Effector CD8-positive, alpha-beta T cell (primary cell): ENCODE data around the gene TMEM132E.

ENCODE experiments used
- DNase-seq: peaks from one replicate; lab custom pipeline; 2025; lab: John Stamatoyannopoulos, UW

Gene TMEM132E

GRCh38 chr17:34634551-34635160 lies 55.3 kb downstream of the TMEM132E start:
- DNase-seq = no peak

- DNase-seq = no peak
Measured at GRCh38 chr17:34635876-34636275, 56.5 kb downstream of the TMEM132E start.

DNA sequence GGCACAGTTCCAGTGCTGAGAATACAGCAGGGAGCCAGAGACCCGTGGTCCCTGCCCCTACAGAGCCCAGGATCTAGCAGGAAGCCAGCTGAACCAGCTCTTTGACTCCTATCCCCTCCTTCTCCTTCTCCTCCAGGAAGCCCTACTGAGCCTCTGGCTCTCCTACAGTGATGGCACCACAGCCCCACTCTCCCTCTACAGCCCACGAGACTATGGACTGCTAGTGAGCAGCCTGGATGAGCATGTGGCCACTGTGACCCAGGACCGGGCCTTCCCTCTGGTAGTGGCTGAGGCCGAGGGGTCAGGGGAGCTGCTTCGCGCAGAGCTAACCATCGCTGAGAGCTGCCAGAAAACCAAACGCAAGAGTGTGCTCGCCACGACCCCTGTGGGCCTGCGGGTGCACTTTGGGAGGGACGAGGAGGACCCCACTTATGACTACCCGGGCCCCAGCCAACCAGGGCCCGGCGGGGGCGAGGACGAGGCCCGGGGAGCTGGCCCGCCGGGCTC lies 57.7 kb downstream of the TMEM132E start:
- DNase-seq = no peak

DNA sequence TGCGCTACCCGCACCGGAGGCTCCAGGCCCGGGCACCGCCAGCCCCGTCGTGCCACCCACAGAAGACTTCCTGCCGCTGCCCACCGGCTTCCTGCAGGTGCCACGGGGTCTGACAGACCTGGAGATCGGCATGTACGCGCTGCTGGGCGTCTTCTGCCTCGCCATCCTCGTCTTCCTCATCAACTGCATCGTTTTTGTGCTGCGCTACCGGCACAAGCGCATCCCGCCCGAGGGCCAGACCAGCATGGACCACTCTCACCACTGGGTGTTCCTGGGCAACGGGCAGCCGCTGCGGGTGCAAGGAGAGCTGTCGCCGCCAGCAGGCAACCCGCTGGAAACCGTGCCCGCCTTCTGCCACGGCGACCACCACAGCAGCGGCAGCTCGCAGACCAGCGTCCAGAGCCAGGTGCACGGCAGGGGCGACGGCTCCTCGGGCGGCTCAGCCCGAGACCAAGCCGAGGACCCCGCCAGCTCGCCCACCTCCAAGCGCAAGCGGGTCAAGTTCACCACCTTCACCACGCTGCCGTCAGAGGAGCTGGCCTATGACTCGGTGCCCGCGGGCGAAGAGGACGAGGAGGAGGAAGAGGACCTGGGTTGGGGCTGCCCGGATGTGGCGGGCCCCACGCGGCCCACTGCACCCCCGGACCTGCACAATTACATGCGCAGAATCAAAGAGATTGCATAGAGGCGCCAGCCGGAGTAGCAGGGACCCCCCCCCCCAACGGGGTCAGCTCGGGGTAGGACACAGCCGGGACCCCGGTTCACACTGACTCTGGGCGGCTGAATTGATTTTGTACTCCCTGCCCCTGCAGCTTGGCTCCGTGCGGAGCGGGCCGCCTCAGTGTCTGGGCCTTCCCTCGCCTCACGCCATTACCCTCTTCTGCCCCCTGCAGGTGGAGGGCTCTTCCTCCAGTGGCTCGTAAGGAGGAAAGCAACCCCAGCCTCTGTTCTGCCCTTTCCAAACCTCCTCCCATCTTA lies 58.5 kb downstream of the TMEM132E start:
- peak; percentile 68 for DNase-seq

- DNase-seq = no peak
Measured at GRCh38 chr17:34638526-34639260, 59.3 kb downstream of the TMEM132E start.

- DNase-seq = no peak
Measured at GRCh38 chr17:34639706-34640425, 60.5 kb downstream of the TMEM132E start.

GRCh38 chr17:34641368-34641767 lies 62.0 kb downstream of the TMEM132E start:
- DNase-seq = no peak

- no peak for DNase-seq
Measured at GRCh38 chr17:34644941-34645550, 65.7 kb downstream of the TMEM132E start.

- DNase-seq = no peak
Measured at GRCh38 chr17:34645594-34645993, 66.2 kb downstream of the TMEM132E start.

GRCh38 chr17:34647511-34647910 lies 68.1 kb downstream of the TMEM132E start:
- DNase-seq = no peak

DNA sequence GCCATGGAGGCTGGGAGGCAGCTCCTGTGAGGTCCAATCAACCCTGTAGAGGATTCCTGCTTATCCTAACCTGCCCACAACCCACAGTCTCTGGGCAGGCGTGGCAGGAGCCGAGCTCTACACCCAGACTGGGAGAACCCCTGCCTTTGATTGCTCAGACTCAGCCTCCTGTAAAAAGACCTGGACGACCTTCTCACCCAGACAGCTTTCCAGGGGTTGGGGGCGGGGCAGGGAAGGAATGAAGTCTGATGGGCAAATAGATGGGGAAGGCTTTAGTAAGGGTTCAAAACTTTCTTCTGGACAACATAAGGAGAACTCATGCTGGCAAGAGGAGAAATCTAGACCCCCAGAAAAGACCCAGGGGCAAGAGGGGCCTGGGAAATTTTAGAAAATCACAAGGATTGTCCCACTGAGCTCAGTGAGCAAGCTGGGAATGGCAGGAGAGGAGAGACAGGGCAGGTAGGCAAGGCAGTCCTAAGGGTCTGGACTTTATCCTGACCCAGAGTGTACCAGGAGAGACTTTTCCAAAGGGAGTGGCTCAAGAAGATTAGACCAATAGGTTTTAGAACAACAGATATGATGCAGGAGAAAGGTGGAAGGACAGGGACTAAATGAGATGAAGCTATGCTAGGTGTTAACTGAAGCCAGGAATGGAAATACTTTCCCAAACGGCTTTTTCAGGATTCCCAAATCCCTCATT lies 70.8 kb downstream of the TMEM132E start:
- no peak for DNase-seq

- no peak for DNase-seq
Measured at GRCh38 chr17:34651402-34651811, 72.0 kb downstream of the TMEM132E start.

- no peak for DNase-seq
Measured at GRCh38 chr17:34652021-34652555, 72.7 kb downstream of the TMEM132E start.

GRCh38 chr17:34653511-34653910 lies 74.1 kb downstream of the TMEM132E start:
- no peak for DNase-seq

DNA sequence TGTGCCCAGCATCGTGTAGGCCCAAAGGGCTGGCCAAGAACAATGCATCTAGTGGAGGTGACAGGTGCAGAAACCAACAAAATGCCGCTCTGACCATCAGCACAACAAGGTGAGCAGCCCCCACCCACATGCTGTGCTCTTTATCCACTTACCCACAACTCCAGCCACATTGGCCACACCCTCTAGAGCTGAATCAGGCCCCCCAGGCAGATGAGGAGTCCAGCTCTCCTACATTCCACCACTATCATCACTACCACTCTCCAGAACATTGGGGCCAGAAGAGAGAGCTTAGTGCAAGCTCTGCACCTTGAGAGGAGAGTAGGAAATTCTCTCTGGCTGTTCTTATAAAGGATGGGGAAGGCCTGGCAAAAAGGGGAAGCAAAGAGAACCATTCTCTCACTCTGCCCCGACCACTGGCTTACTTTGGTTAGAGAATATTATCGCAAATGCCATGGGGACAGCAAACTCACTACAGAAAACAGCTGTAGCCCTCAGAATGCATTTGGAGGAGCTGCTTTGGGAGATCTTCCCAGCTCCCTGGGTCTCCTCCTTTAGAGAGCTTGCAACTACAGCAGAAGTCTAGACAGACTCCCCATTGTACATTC lies 75.0 kb downstream of the TMEM132E start:
- DNase-seq = no peak

DNA sequence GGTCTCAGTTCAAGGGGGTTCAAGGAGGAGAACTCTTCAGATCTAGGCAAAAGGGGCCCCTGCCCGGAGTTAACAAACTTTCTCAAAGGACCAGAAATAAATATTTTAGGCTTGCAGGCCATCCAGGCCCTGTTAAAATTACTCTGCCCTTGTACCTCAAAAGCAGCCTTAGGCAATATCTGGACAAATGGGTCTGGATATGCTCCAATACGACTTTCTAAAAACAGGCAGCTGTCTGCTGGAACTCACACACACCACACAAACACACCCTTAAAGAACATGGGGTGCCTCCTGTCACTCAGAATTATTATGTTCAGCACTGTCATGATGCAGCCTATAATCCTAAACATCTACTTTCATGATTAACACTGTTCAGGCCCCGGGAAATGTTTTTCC lies 75.5 kb downstream of the TMEM132E start:
- no peak for DNase-seq

GRCh38 chr17:34656801-34657200 lies 77.4 kb downstream of the TMEM132E start:
- no peak for DNase-seq

DNA sequence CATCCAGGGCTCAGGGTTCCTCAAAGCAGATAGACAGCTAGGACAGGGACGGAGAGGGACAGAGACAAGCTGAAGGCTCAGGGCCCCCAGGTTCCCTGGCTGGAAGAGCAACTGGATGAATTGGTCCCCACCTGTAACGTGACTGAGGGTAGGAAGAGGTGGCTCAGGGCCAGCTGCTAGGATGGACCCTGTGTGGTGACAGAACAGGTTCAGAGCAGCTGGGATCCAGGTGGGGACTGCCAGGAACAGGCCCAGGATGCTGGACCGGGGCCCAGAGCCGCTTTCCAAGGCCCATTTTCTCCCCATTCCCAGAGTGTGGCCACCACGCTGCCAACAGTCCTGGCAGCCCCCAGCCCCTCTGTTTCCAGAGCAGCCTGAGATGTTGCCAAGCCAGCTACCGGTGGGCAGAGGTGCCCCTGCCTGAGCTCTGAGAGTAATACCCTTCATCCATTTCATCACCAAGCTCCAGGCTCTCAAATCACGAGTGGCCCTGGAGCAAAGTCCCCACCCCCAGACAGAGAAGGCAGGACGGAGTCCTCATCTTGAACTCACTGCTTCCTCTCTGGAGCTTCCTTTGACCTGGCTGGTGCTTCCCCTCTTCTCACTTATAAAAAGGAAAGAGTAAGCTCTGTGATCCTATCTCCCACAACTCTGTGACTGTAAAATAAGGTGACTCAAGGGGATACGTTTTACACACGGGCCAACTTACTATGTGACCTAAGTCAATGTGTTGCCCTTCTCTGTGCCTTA lies 79.6 kb downstream of the TMEM132E start:
- DNase-seq = no peak

GRCh38 chr17:34663714-34664113 lies 84.3 kb downstream of the TMEM132E start:
- no peak for DNase-seq
